WTC11 (cell line): ENCODE data around the gene RAPGEF3. TPM values are rescaled to one million over a fixed set of nuclear protein-coding genes. Genes with fewer than 3 reads are reported as not detected.

ENCODE experiments used
- ATAC-seq: fragments of 200-7000 bp; cut with Tn5 transposase; 2 replicates; pipeline ENCODE4 v1.10.0; 2021; ENCODE audit warnings: mild to moderate bottlenecking, moderate library complexity
- CTCF ChIA-PET: fragments of 300-600 bp; sonication (Branson Sonifier 250); formaldehyde crosslinking; loops from one replicate; lab custom pipeline; 2021; ENCODE audit warnings: antibody characterized with exemption; lab: Charles Lee
- POLR2A ChIA-PET: fragments of 350-600 bp; sonication (Branson Sonifier 250); formaldehyde crosslinking; loops from one replicate; lab custom pipeline; 2021; ENCODE audit warnings: antibody characterized with exemption; lab: Charles Lee
- DNase-seq: peaks from one replicate; pipeline ENCODE4 v3.0.0; 2021; ENCODE audit warnings: low spot score
- H3K27ac Mint-ChIP-seq: 2 replicates; pipeline ENCODE4 v1.8.0; 2021; ENCODE audit warnings: mixed read lengths
- H3K27me3 Mint-ChIP-seq: 2 replicates; pipeline ENCODE4 v1.8.0; 2021; ENCODE audit warnings: low read depth, mild to moderate bottlenecking, moderate library complexity, mixed read lengths
- H3K36me3 Mint-ChIP-seq: 2 replicates; pipeline ENCODE4 v1.8.0; 2021; ENCODE audit warnings: mixed read lengths
- H3K4me1 Mint-ChIP-seq: 2 replicates; pipeline ENCODE4 v1.8.0; 2022; ENCODE audit warnings: mixed read lengths
- H3K4me3 Mint-ChIP-seq: 2 replicates; pipeline ENCODE4 v1.8.0; 2021; ENCODE audit warnings: mild to moderate bottlenecking, moderate library complexity, mixed read lengths
- H3K9me3 Mint-ChIP-seq: 2 replicates; pipeline ENCODE4 v1.8.0; 2021; ENCODE audit warnings: mixed read lengths
- FOXJ3 ChIP-seq: sonication (generic); formaldehyde crosslinking; IDR thresholded peaks from 2 replicates; pipeline ENCODE4 v1.9.0; 2021; ENCODE audit warnings: missing genetic modification reagents, mild to moderate bottlenecking, borderline replicate concordance
- HMGA2 ChIP-seq: fragments of 250-450 bp; sonication (Bioruptor Pico); IDR thresholded peaks from 2 replicates; pipeline ENCODE4 v1.4.0; 2021; ENCODE audit warnings: mild to moderate bottlenecking, moderate library complexity
- JUN ChIP-seq: sonication (generic); formaldehyde crosslinking; IDR thresholded peaks from 2 replicates; pipeline ENCODE4 v1.8.0; 2023; ENCODE audit warnings: mild to moderate bottlenecking, missing genetic modification reagents
- PRRX2 ChIP-seq: fragments of 250-450 bp; sonication (Bioruptor Pico); IDR thresholded peaks from 2 replicates; pipeline ENCODE4 v1.8.0; 2021; ENCODE audit warnings: mild to moderate bottlenecking
- TP53 ChIP-seq: sonication (generic); formaldehyde crosslinking; IDR thresholded peaks from 2 replicates; pipeline ENCODE4 v1.8.1; 2023; ENCODE audit warnings: mild to moderate bottlenecking, missing genetic modification reagents
- ZNF232 ChIP-seq: sonication (generic); formaldehyde crosslinking; IDR thresholded peaks from 2 replicates; pipeline ENCODE4 v1.8.0; 2022; ENCODE audit warnings: mild to moderate bottlenecking, missing genetic modification reagents
- total RNA-seq: library from RNA; stranded (reverse); gene quantifications from 3 replicates; pipeline ENCODE4 v1.2.3, GENCODE V29; 2021
- TF ChIP-seq, protein P1 (sequence below): fragments of 250-450 bp; sonication (Bioruptor Pico); IDR thresholded peaks from 2 replicates; pipeline ENCODE4 v1.9.0; 2021; ENCODE audit warnings: mild to moderate bottlenecking
- TF ChIP-seq, protein P2 (sequence below): sonication (generic); formaldehyde crosslinking; IDR thresholded peaks from 2 replicates; pipeline ENCODE4 v1.8.0; 2023; ENCODE audit warnings: mild to moderate bottlenecking, missing genetic modification reagents
- TF ChIP-seq, protein P3 (sequence below): sonication (generic); formaldehyde crosslinking; IDR thresholded peaks from 2 replicates; pipeline ENCODE4 v1.8.1; 2022; ENCODE audit warnings: mild to moderate bottlenecking, missing genetic modification reagents, moderate library complexity, borderline replicate concordance
- TF ChIP-seq, protein P4 (sequence below): sonication (generic); formaldehyde crosslinking; IDR thresholded peaks from 2 replicates; pipeline ENCODE4 v1.8.1; 2023; ENCODE audit warnings: mild to moderate bottlenecking, missing genetic modification reagents, borderline replicate concordance

Gene RAPGEF3
- total RNA-seq, 1 experiment from 2014 or later: 13.3 TPM

DNA sequence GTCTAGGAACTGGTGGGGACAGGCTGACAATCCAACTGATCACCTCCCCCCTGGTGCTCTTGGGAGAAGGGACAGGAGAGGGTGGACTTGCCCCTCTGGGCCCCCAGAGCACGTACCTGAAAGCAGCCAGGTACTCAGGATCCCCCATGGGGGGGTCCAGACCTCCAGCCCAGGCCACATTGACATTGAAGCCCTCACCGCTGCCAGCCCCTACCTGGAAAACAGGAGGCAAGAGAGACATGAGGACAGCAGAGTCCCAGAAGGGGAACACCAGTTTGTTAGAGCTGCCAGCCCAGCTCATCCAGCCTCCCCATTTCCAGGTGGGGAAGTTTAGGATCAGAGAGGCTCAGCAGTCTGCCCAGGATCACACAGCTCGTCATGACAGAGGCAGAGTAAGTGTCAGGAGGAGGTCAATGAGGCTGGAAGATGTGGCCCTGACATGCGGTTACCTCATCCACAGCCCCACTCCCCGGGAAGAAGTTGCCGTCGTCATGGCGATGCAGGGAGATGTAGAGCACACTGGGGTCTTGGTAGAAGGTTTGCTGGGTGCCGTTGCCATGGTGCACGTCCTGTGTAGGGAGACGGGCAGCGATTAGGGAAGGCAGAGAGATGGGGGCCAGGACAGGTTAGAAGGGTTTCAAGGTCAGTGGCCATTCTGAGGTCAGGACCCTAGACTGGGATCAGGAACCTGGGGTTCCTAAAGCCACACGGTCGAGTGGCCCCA, 29.1 kb upstream of the RAPGEF3 start:
- H3K9me3 Mint-ChIP-seq: no peaks in the 10 kb centered on the region
- DNase-seq: no peak
- POLR2A ChIA-PET: no interaction called here
- TF ChIP-seq, protein P1, sequence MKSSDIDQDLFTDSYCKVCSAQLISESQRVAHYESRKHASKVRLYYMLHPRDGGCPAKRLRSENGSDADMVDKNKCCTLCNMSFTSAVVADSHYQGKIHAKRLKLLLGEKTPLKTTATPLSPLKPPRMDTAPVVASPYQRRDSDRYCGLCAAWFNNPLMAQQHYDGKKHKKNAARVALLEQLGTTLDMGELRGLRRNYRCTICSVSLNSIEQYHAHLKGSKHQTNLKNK: no peak
- TF ChIP-seq FOXJ3 (CRISPR knock-in tag): no peak
- TF ChIP-seq, protein P2, sequence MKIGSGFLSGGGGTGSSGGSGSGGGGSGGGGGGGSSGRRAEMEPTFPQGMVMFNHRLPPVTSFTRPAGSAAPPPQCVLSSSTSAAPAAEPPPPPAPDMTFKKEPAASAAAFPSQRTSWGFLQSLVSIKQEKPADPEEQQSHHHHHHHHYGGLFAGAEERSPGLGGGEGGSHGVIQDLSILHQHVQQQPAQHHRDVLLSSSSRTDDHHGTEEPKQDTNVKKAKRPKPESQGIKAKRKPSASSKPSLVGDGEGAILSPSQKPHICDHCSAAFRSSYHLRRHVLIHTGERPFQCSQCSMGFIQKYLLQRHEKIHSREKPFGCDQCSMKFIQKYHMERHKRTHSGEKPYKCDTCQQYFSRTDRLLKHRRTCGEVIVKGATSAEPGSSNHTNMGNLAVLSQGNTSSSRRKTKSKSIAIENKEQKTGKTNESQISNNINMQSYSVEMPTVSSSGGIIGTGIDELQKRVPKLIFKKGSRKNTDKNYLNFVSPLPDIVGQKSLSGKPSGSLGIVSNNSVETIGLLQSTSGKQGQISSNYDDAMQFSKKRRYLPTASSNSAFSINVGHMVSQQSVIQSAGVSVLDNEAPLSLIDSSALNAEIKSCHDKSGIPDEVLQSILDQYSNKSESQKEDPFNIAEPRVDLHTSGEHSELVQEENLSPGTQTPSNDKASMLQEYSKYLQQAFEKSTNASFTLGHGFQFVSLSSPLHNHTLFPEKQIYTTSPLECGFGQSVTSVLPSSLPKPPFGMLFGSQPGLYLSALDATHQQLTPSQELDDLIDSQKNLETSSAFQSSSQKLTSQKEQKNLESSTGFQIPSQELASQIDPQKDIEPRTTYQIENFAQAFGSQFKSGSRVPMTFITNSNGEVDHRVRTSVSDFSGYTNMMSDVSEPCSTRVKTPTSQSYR (CRISPR knock-in tag): no peak
- TF ChIP-seq ZNF232: no peak
- peaks cover 56% of the 10 kb centered on the region for H3K36me3 Mint-ChIP-seq
- H3K4me1 Mint-ChIP-seq: no peaks in the 10 kb centered on the region
- H3K27me3 Mint-ChIP-seq: no peaks in the 10 kb centered on the region
- H3K27ac Mint-ChIP-seq: no peak overlapping the region
- CTCF ChIA-PET: interaction anchor here (0.9 to 4.2 kb wide), 5 partner anchors 8 to 51 kb away, joined by 3 to 36 read pairs (median 5); no protein-coding TSS in a partner anchor
- H3K4me3 Mint-ChIP-seq: no peak overlapping the region
- no peak for ATAC-seq

DNA sequence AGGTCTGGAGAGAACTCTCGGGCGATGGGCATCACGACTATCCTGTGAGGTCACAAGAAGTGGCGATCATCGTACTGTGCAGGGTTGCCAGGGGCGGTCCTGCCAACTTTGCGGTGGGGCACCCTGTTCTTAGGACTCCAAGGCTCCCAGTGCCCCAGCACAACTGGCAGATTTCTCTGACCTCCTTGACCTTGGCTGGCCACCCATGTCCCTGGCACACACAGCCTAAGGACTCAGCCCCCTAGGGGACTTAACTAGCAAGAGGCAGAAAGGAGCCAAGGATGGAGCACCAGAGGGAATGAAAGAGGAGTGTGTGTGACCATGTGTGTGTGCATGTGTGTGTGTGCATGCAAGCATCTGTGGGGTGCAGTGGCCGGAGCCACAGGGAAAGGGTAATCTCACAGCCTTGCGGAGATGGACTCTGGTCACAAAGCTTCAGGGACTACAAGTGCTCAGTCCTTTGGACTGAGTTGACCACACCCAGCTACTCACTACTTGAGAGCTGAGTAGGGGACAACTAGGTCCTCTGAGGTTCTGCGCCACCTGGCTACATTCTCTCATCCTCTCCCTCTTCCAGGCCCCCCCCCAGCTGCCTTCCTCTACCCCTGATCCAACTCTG, 28.1 kb upstream of the RAPGEF3 start:
- POLR2A ChIA-PET: no interaction called here
- ATAC-seq (no peak), DNase-seq (no peak)
- H3K4me1 Mint-ChIP-seq: no peaks in the 10 kb centered on the region
- no peak overlapping the region for H3K27ac Mint-ChIP-seq
- no peaks in the 10 kb centered on the region for H3K9me3 Mint-ChIP-seq
- CTCF ChIA-PET: interaction anchor here (0.7 to 1.8 kb wide), 6 partner anchors 21 to 118 kb away, joined by 4 to 7 read pairs (median 5); partner anchors contain the start of gene VDR
- H3K36me3 Mint-ChIP-seq: peaks cover 50% of the 10 kb centered on the region
- no peaks in the 10 kb centered on the region; the same call in 1 of the 2 replicates for H3K27me3 Mint-ChIP-seq
- TF ChIP-seq, protein P3, sequence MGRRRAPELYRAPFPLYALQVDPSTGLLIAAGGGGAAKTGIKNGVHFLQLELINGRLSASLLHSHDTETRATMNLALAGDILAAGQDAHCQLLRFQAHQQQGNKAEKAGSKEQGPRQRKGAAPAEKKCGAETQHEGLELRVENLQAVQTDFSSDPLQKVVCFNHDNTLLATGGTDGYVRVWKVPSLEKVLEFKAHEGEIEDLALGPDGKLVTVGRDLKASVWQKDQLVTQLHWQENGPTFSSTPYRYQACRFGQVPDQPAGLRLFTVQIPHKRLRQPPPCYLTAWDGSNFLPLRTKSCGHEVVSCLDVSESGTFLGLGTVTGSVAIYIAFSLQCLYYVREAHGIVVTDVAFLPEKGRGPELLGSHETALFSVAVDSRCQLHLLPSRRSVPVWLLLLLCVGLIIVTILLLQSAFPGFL (CRISPR knock-in tag): no peak
- TF ChIP-seq, protein P1: no peak
- TF ChIP-seq, protein P2 (CRISPR knock-in tag): no peak
- TF ChIP-seq JUN (CRISPR knock-in tag) (no peak), PRRX2 (CRISPR knock-in tag) (no peak), HMGA2 (CRISPR knock-in tag) (no peak), TP53 (CRISPR knock-in tag) (no peak)
- TF ChIP-seq, protein P4, sequence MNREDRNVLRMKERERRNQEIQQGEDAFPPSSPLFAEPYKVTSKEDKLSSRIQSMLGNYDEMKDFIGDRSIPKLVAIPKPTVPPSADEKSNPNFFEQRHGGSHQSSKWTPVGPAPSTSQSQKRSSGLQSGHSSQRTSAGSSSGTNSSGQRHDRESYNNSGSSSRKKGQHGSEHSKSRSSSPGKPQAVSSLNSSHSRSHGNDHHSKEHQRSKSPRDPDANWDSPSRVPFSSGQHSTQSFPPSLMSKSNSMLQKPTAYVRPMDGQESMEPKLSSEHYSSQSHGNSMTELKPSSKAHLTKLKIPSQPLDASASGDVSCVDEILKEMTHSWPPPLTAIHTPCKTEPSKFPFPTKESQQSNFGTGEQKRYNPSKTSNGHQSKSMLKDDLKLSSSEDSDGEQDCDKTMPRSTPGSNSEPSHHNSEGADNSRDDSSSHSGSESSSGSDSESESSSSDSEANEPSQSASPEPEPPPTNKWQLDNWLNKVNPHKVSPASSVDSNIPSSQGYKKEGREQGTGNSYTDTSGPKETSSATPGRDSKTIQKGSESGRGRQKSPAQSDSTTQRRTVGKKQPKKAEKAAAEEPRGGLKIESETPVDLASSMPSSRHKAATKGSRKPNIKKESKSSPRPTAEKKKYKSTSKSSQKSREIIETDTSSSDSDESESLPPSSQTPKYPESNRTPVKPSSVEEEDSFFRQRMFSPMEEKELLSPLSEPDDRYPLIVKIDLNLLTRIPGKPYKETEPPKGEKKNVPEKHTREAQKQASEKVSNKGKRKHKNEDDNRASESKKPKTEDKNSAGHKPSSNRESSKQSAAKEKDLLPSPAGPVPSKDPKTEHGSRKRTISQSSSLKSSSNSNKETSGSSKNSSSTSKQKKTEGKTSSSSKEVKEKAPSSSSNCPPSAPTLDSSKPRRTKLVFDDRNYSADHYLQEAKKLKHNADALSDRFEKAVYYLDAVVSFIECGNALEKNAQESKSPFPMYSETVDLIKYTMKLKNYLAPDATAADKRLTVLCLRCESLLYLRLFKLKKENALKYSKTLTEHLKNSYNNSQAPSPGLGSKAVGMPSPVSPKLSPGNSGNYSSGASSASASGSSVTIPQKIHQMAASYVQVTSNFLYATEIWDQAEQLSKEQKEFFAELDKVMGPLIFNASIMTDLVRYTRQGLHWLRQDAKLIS (CRISPR knock-in tag): no peak
- no peak overlapping the region for H3K4me3 Mint-ChIP-seq
